ENCODE measurements around the gene ATM.
"Not testable (repeated sequence)": the region's sequence is repeated elsewhere in the genome, so short reads cannot be mapped to it uniquely, and the experiment has no call there.

ATM gene

GRCh38 chr11:108346451-108346850 is 123.6 kb downstream of the ATM start:
- Mint-ChIP-seq H3K36me3 (ENCODE audit: low read depth) (peaks cover 43% of the 10 kb centered on the region), H3K27ac (no peak overlapping the region), H3K4me1 (ENCODE audit: low read depth) (peaks cover 19% of the 10 kb centered on the region), H3K9me3 (no peaks in the 10 kb centered on the region), H3K4me3 (no peak overlapping the region), H3K27me3 (no peaks in the 10 kb centered on the region)

GRCh38 chr11:108351468-108351867 is 128.6 kb downstream of the ATM start:
- peaks cover 69% of the 10 kb centered on the region for H3K36me3 Mint-ChIP-seq (ENCODE audit: low read depth)
- H3K4me1 Mint-ChIP-seq (ENCODE audit: low read depth), result no peaks in the 10 kb centered on the region
- no peaks in the 10 kb centered on the region for H3K27me3 Mint-ChIP-seq
- H3K9me3 Mint-ChIP-seq, result no peaks in the 10 kb centered on the region
- H3K27ac Mint-ChIP-seq, result no peak overlapping the region
- no peak overlapping the region for H3K4me3 Mint-ChIP-seq

- Mint-ChIP-seq H3K4me1 (ENCODE audit: low read depth) (peaks cover 2% of the 10 kb centered on the region), H3K9me3 (peaks cover 5% of the 10 kb centered on the region), H3K4me3 (no peak overlapping the region), H3K27me3 (no peaks in the 10 kb centered on the region), H3K36me3 (ENCODE audit: low read depth) (peaks cover 25% of the 10 kb centered on the region), H3K27ac (no peak overlapping the region)
Observed at GRCh38 chr11:108364159-108364558, 141.3 kb downstream of the ATM start.

- Mint-ChIP-seq H3K4me1 (ENCODE audit: low read depth) (peaks cover 21% of the 10 kb centered on the region), H3K9me3 (peaks cover 4% of the 10 kb centered on the region)
Observed at GRCh38 chr11:108368134-108368533, 145.3 kb downstream of the ATM start.

GRCh38 chr11:108369064-108369463 is 146.2 kb downstream of the ATM start:
- H3K36me3 Mint-ChIP-seq (ENCODE audit: low read depth), result peaks cover 50% of the 10 kb centered on the region
- H3K4me1 Mint-ChIP-seq (ENCODE audit: low read depth), result peaks cover 21% of the 10 kb centered on the region
- no peaks in the 10 kb centered on the region for H3K27me3 Mint-ChIP-seq
- no peak overlapping the region for H3K27ac Mint-ChIP-seq
- H3K9me3 Mint-ChIP-seq, result peaks cover 4% of the 10 kb centered on the region
- no peak overlapping the region for H3K4me3 Mint-ChIP-seq

More at GRCh38 chr11:108368134-108368533, 145.3 kb downstream of the ATM start:
- Mint-ChIP-seq H3K27ac (no peak overlapping the region), H3K27me3 (no peaks in the 10 kb centered on the region), H3K36me3 (ENCODE audit: low read depth) (peaks cover 50% of the 10 kb centered on the region), H3K4me3 (no peak overlapping the region)

- Mint-ChIP-seq H3K4me3 (no peak overlapping the region), H3K9me3 (peaks cover 10% of the 10 kb centered on the region), H3K4me1 (ENCODE audit: low read depth) (peaks cover 21% of the 10 kb centered on the region), H3K27ac (no peak overlapping the region), H3K36me3 (ENCODE audit: low read depth) (peaks cover 43% of the 10 kb centered on the region), H3K27me3 (no peaks in the 10 kb centered on the region)
Observed at GRCh38 chr11:108370315-108370714, 147.4 kb downstream of the ATM start.

GRCh38 chr11:108370990-108371389 is 148.1 kb downstream of the ATM start:
- peaks cover 38% of the 10 kb centered on the region for H3K36me3 Mint-ChIP-seq (ENCODE audit: low read depth)
- peaks cover 10% of the 10 kb centered on the region for H3K9me3 Mint-ChIP-seq
- H3K27me3 Mint-ChIP-seq, result no peaks in the 10 kb centered on the region
- no peak overlapping the region for H3K4me3 Mint-ChIP-seq
- peaks cover 21% of the 10 kb centered on the region for H3K4me1 Mint-ChIP-seq (ENCODE audit: low read depth)
- H3K27ac Mint-ChIP-seq, result no peak overlapping the region

- H3K4me1 Mint-ChIP-seq (ENCODE audit: low read depth), result peaks cover 21% of the 10 kb centered on the region
- H3K27me3 Mint-ChIP-seq, H3K4me3 Mint-ChIP-seq, H3K27ac Mint-ChIP-seq: not testable (repeated sequence)
- peaks cover 32% of the 10 kb centered on the region for H3K36me3 Mint-ChIP-seq (ENCODE audit: low read depth)
- peaks cover 10% of the 10 kb centered on the region for H3K9me3 Mint-ChIP-seq
Observed at GRCh38 chr11:108373505-108373904, 150.6 kb downstream of the ATM start.

- H3K27ac Mint-ChIP-seq, result no peak overlapping the region
- H3K27me3 Mint-ChIP-seq, result no peaks in the 10 kb centered on the region
- no peaks in the 10 kb centered on the region for H3K9me3 Mint-ChIP-seq
- no peaks in the 10 kb centered on the region for H3K36me3 Mint-ChIP-seq (ENCODE audit: low read depth)
- no peak overlapping the region for H3K4me3 Mint-ChIP-seq
- H3K4me1 Mint-ChIP-seq (ENCODE audit: low read depth), result no peaks in the 10 kb centered on the region
Observed at GRCh38 chr11:108388576-108388975, 165.7 kb downstream of the ATM start.

GRCh38 chr11:108392353-108392752 is 169.5 kb downstream of the ATM start:
- Mint-ChIP-seq H3K27ac (no peak overlapping the region), H3K27me3 (no peaks in the 10 kb centered on the region), H3K36me3 (ENCODE audit: low read depth) (no peaks in the 10 kb centered on the region), H3K9me3 (no peaks in the 10 kb centered on the region), H3K4me1 (ENCODE audit: low read depth) (no peaks in the 10 kb centered on the region), H3K4me3 (no peak overlapping the region)

GRCh38 chr11:108393046-108393445 is 170.2 kb downstream of the ATM start:
- H3K9me3 Mint-ChIP-seq, result no peaks in the 10 kb centered on the region

GRCh38 chr11:108394744-108395284 is 171.9 kb downstream of the ATM start:
- Mint-ChIP-seq H3K27me3 (no peaks in the 10 kb centered on the region), H3K4me1 (ENCODE audit: low read depth) (no peaks in the 10 kb centered on the region), H3K9me3 (no peaks in the 10 kb centered on the region), H3K4me3 (no peak overlapping the region), H3K36me3 (ENCODE audit: low read depth) (no peaks in the 10 kb centered on the region), H3K27ac (no peak overlapping the region)

More at GRCh38 chr11:108393046-108393445, 170.2 kb downstream of the ATM start:
- H3K4me1 Mint-ChIP-seq (ENCODE audit: low read depth), result no peaks in the 10 kb centered on the region
- no peak overlapping the region for H3K27ac Mint-ChIP-seq
- H3K4me3 Mint-ChIP-seq, result no peak overlapping the region
- no peaks in the 10 kb centered on the region for H3K36me3 Mint-ChIP-seq (ENCODE audit: low read depth)
- no peaks in the 10 kb centered on the region for H3K27me3 Mint-ChIP-seq

- not testable (repeated sequence) for H3K27ac Mint-ChIP-seq; H3K9me3 Mint-ChIP-seq; H3K4me1 Mint-ChIP-seq (ENCODE audit: low read depth); H3K4me3 Mint-ChIP-seq; H3K27me3 Mint-ChIP-seq; H3K36me3 Mint-ChIP-seq (ENCODE audit: low read depth)
Observed at GRCh38 chr11:108396672-108397071, 173.8 kb downstream of the ATM start.

- no peaks in the 10 kb centered on the region for H3K36me3 Mint-ChIP-seq (ENCODE audit: low read depth)
- no peaks in the 10 kb centered on the region for H3K4me1 Mint-ChIP-seq (ENCODE audit: low read depth)
- no peaks in the 10 kb centered on the region for H3K9me3 Mint-ChIP-seq
- no peak overlapping the region for H3K27ac Mint-ChIP-seq
- H3K27me3 Mint-ChIP-seq, result no peaks in the 10 kb centered on the region
- no peak overlapping the region for H3K4me3 Mint-ChIP-seq
Observed at GRCh38 chr11:108398439-108398838, 175.6 kb downstream of the ATM start.

- no peak overlapping the region for H3K27ac Mint-ChIP-seq
Observed at GRCh38 chr11:108402241-108402640, 179.4 kb downstream of the ATM start.

GRCh38 chr11:108403052-108403451 is 180.2 kb downstream of the ATM start:
- no peaks in the 10 kb centered on the region for H3K27me3 Mint-ChIP-seq

More at GRCh38 chr11:108402241-108402640, 179.4 kb downstream of the ATM start:
- Mint-ChIP-seq H3K36me3 (ENCODE audit: low read depth) (no peaks in the 10 kb centered on the region), H3K4me1 (ENCODE audit: low read depth) (no peaks in the 10 kb centered on the region), H3K4me3 (no peak overlapping the region), H3K9me3 (no peaks in the 10 kb centered on the region), H3K27me3 (no peaks in the 10 kb centered on the region)

More at GRCh38 chr11:108403052-108403451, 180.2 kb downstream of the ATM start:
- Mint-ChIP-seq H3K4me3 (no peak overlapping the region), H3K27ac (no peak overlapping the region), H3K36me3 (ENCODE audit: low read depth) (no peaks in the 10 kb centered on the region), H3K9me3 (no peaks in the 10 kb centered on the region), H3K4me1 (ENCODE audit: low read depth) (no peaks in the 10 kb centered on the region)
